Measurements from ENCODE around the gene IGSF10.

DNA sequence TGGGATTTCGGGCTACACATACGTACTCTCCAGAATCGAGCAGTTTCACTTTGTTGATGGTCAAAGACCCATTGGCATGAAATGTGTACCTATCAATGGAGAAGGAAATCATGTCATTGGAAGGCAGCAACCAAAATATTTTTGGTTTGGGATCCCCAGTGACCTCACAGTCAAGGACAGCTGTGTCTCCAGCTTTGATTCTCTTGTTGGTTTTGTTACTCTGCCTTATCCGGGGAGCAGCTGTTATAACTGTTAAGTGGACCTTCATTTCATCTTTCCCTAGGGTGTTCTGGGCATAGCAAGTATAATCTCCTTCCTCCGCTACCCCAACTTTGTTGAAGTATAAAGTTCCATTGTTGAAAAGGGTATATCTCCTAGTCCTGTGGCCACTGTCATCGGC, 23.0 kb downstream of the IGSF10 start:
- TF ChIP-seq POLR2A (IDR thresholded peaks at IDR 0.05) = no peak
- TF ChIP-seq, protein P1, sequence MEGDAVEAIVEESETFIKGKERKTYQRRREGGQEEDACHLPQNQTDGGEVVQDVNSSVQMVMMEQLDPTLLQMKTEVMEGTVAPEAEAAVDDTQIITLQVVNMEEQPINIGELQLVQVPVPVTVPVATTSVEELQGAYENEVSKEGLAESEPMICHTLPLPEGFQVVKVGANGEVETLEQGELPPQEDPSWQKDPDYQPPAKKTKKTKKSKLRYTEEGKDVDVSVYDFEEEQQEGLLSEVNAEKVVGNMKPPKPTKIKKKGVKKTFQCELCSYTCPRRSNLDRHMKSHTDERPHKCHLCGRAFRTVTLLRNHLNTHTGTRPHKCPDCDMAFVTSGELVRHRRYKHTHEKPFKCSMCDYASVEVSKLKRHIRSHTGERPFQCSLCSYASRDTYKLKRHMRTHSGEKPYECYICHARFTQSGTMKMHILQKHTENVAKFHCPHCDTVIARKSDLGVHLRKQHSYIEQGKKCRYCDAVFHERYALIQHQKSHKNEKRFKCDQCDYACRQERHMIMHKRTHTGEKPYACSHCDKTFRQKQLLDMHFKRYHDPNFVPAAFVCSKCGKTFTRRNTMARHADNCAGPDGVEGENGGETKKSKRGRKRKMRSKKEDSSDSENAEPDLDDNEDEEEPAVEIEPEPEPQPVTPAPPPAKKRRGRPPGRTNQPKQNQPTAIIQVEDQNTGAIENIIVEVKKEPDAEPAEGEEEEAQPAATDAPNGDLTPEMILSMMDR (IDR thresholded peaks at IDR 0.05) = no peak
